Right kidney (tissue), 9 donors: ENCODE data around the gene TECR.
"Not testable (repeated sequence)": the region's sequence is repeated elsewhere in the genome, so short reads cannot be mapped to it uniquely, and the experiment has no call there.

ENCODE experiments used
- DNase-seq: peaks from one replicate; pipeline ENCODE4 v3.0.0-alpha.2; 2016
- long read RNA-seq, 8 donors: transcript quantifications; one replicate each; lab custom pipeline, GENCODE V29; 2026

The TECR gene, protein sequence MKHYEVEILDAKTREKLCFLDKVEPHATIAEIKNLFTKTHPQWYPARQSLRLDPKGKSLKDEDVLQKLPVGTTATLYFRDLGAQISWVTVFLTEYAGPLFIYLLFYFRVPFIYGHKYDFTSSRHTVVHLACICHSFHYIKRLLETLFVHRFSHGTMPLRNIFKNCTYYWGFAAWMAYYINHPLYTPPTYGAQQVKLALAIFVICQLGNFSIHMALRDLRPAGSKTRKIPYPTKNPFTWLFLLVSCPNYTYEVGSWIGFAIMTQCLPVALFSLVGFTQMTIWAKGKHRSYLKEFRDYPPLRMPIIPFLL
- long read RNA-seq, donor 1, transcript TECR-201 (13 exons, 1,171 nt) = major isoform, 48 of 65 reads
- long read RNA-seq, donor 1, transcript TECR-226 (13 exons, 1,170 nt) = minor isoform, 6 of 65 reads
- long read RNA-seq, donor 1, partial matches to known transcripts = 6 of 65 reads
- long read RNA-seq, donor 1, other reads (novel, unspliced or antisense) = 0 of 65 reads
- long read RNA-seq, donor 2, transcript TECR-201 (13 exons, 1,171 nt) = major isoform, 46 of 430 reads
- long read RNA-seq, donor 2, partial matches to known transcripts = 382 of 430 reads
- long read RNA-seq, donor 2, other reads (novel, unspliced or antisense) = 0 of 430 reads
- long read RNA-seq, donor 3, transcript TECR-201 (13 exons, 1,171 nt) = major isoform, 28 of 42 reads
- long read RNA-seq, donor 3, partial matches to known transcripts = 6 of 42 reads
- long read RNA-seq, donor 3, other reads (novel, unspliced or antisense) = 0 of 42 reads
- long read RNA-seq, donor 4, transcript TECR-201 (13 exons, 1,171 nt) = major isoform, 56 of 73 reads
- long read RNA-seq, donor 4, partial matches to known transcripts = 10 of 73 reads
- long read RNA-seq, donor 4, other reads (novel, unspliced or antisense) = 0 of 73 reads
- long read RNA-seq, donor 5, transcript TECR-226 (13 exons, 1,170 nt) = minor isoform, 7 of 908 reads
- long read RNA-seq, donor 5, transcript TECR-201 (13 exons, 1,171 nt) = major isoform, 74 of 908 reads
- long read RNA-seq, donor 5, partial matches to known transcripts = 819 of 908 reads
- long read RNA-seq, donor 5, other reads (novel, unspliced or antisense) = 5 of 908 reads
- long read RNA-seq, donor 6, transcript TECR-201 (13 exons, 1,171 nt) = major isoform, 56 of 404 reads
- long read RNA-seq, donor 6, partial matches to known transcripts = 341 of 404 reads
- long read RNA-seq, donor 6, other reads (novel, unspliced or antisense) = 0 of 404 reads
- long read RNA-seq, donor 7 = 0 reads
- long read RNA-seq, donor 8, transcript TECR-201 (13 exons, 1,171 nt) = major isoform, 48 of 461 reads
- long read RNA-seq, donor 8, partial matches to known transcripts = 402 of 461 reads
- long read RNA-seq, donor 8, other reads (novel, unspliced or antisense) = 6 of 461 reads

DNA sequence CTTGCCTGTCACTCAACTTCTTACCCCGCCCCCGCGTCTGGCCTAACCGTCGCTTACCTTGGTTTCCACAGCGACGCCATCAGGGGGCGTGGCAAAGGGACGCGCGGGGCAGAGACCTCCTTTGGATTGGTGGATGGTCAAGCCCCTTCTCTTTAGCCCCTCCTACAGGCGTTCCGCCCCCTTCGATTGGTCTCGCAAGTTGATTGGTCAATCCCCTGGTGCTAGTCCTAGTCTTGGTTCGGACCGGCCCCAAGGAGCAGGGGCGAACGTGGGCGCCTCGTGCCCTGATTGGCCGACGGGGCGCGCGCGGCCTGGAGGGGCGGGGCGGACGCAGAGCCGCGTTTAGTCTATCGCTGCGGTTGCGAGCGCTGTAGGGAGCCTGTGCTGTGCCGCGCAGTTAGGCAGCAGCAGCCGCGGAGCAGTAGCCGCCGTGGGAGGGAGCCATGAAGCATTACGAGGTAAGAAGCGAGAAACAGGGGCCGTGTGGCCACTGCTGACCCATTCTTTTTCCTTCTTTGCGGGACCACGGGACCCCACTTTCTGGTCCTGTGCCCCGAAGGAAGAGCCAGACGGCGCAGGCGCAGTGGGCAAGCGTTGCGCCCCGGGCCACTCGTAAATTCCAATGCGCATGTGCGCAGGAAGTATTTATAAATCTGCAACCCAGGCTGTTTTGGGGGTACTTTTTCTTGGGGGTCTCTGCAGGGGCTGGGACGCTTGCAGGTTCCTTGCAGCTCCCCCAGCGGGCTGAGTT is at the start of gene TECR:
Gene TECR (plus strand): TSS at position 341 of the 751 bp plus-strand sequence. CDS start 103 bp downstream, at position 444.
- DNase-seq = peak; percentile 99

DNA sequence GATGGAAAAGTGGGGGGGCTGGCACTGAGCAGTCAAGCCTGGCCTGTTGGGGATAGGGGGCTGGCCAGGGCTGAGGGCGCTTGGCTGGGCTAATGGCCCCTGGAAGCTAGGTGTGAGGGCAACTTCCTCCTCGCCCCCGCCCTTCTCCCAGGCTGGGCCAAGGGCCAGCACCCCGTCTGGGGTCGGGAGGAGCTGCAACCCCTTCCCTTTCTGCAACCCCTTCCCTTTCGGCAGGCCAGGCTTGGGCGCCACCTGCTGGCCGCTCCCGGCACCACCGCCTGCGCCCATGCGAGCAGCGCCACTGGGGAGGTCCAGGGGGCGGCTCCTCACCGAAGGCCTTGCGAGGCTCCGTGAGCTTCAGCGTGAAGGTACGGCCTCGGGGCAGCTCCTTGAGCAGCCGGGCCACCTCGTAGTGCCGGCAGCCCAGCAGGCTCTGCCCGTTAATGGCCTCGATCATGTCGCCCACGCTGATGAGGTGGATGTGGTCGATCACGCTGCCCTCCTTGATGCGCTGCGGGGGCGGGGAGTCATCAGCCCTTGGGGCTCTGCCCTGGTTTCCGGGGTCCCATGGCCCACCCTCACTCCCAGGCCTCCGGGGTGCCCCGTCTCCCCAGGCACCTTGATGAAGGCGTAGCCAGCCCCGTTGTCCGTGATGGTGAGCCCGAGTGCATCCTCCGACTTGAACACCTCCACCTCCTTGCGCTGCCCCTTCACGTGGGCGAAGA is 49.3 kb upstream of the TECR start:
- DNase-seq = peak; percentile 78

DNA sequence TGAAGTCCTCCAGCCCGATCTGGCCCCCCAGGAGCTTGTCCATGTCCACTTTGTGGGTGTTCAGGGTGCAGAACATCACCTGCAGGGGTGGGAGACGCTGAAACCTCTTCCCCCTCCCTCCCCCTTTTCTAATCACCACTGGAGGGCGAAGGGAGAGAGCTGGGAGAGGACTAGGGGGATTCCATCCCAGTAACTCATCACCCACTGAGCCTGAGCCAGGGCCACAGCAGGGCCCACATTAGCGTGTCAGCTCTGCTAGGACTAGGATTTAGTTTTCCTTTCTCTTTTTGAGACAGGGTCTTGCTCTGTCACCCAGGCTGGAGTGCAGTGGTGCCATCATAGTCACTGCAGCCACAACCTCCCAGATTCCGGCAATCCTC is 48.7 kb upstream of the TECR start:
- no peak for DNase-seq

DNA sequence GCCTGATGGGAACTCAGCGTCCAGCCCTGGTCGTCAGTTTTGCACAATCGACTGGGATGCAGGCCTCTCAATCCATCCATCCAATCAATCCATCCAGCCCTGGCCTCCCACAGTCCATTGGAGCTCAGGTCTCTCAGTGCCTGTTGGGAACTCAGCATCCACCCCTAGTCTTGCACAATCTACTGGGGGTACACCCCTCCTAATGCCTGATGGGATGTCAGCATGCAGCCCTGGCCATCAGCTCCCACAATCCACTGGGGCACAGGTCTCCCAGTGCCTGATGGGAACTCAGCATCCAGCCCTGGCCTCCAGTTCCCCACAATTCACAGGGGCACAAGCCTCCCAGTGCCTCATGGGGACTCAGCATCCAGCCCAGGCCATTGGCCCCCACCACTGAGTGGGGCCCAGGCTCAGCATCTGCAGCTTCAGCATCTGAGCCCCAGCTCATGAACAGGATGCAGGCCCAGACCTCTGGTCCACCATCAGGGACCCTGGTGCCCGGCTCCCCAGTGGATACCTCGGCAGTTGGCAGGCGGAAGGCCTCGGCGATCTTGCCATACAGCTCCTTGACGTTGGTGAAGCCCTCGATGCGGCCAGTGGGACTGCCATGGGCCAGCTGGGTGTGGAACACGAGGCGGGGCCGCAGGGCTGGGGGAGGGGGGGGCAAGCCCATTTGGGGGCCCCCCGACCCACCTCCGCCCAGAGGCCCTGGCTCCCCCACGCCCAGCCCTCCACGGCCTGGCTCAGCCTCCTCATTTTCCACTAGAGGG is 47.0 kb upstream of the TECR start:
- no peak for DNase-seq

DNA sequence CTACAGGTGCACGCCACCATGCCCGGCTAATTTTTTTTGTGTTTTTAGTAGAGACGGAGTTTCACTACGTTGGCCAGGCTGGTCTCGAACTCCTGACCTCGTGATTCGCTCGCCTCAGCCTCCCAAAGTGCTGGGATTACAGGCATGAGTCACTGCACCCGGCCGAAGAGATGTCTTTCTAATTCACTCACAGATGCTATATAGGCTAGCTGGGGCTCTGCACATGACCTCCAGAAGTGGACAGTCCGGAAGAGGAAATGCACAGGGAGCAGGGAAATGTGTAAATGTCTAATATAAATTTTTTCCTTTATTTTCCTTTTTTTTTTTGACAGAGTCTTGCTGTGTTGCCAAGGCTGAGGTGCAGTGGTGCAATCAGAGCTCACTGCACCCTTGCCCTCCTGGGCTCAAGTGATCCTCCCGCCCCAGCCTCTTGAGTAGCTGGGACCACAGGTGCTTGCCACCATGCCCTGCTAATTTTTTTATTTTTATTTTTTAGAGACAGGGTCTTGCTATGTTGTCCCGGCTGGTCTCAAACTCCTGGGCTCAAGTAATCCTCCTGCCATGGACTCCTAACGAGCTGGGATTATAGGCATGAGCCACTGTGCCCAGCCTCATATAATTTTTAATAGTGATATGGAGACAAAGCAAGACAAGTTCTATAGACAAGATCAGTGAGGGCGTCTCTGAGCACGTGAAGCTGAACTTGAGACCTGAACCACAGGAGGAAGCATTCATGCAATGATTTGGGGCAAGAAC is 41.8 kb upstream of the TECR start:
- DNase-seq = no peak

DNA sequence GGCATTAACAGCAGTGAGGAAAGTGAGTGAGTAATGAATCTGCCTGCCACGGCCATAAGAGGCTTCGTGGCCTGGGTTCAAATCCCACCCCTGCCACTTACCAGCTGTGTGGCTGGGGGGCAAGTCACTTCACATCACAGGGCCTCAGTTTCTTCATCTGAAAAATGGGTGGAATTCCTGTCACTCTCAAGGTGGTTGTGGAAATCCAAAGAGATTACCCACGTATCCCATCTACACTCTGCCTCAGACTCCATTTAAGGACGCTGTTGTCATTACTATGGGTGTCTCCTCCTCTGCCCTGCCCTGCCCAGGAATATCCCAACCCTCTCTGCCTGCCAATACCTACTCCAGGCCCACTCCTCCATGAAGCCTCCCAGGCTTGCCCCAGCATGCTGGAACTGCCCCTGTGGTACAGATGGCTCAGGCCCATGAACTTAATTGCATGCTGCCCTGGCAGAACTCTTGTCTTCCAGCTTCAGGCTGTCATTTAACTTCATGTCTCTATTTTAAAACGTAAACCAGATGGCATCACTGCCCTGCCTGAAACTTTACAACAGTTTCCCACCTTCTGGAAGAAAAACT is 36.5 kb upstream of the TECR start:
- no peak for DNase-seq

DNA sequence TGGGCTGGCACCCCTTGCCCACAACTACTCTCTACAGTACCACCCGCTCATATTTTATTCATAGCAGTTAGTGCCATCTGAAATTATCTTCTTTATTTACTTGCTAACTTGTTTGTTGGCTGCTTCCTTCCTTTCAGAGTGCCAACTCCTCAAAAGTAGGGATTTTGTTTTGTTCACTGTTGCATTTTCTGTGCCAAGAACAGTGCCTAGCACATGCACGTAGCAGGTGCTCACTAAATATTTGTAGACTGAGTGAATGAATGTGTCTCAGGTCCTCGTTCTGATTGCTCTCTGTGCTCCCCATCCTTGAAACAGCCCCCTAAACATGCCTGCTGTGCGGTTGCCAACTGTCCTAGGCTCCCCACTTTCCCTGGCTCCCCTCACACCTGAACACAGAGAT is 35.0 kb upstream of the TECR start:
- DNase-seq = no peak

DNA sequence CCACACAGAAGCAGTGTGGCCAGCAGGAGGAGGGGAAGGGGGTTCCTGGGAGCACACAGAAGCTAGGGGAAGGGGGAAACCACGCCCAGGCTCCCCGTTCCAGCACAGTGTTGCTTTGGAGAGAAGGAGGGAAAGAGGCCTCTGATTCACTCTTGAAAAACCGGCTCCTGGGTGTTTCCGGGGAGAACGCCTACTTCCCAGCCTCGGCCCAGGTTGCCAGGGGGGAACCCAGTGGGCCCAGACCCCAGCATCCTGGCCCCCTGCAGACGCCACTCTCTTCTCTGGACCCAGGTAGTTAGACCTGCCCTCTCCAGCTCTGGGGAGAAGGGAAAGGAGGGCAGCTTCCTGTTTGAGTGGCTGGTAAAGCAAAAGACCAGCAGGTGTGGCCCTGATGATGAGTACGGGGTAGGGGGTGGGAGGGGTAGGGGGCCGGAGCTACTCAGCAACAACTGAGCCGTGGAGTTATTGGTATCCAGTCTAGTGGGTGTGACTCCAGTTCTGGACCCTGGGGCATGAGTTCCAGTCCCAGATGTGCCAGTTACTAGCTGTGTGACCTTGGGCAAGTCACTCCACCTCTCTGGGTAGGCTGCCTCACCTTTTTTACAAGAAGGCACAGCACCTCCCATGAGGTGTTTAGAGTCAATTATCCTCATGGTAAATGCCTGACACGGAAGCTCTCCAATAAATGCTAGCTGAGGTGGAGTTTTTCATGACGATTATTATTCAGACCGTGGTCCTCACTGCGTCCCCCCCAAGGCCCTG is 34.3 kb upstream of the TECR start:
- peak; percentile 32 for DNase-seq

DNA sequence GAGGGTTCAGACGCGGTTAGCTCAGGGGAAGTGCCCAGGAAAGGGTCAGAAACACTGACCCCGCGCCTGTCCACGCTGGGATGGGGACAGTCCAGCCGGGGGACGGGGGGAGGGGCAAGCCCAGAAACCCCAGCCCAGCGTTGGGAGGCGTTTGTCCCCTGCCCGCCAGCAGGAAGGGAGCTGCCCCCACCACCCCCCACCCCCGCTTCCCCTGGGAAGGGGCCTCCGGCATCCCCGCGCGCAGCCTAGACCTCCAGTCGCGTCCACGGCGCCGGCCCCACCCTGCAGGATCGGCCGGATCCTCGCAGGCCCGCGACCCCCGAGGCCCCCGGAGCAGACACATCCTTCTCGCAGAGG is 33.7 kb upstream of the TECR start:
- no peak for DNase-seq

DNA sequence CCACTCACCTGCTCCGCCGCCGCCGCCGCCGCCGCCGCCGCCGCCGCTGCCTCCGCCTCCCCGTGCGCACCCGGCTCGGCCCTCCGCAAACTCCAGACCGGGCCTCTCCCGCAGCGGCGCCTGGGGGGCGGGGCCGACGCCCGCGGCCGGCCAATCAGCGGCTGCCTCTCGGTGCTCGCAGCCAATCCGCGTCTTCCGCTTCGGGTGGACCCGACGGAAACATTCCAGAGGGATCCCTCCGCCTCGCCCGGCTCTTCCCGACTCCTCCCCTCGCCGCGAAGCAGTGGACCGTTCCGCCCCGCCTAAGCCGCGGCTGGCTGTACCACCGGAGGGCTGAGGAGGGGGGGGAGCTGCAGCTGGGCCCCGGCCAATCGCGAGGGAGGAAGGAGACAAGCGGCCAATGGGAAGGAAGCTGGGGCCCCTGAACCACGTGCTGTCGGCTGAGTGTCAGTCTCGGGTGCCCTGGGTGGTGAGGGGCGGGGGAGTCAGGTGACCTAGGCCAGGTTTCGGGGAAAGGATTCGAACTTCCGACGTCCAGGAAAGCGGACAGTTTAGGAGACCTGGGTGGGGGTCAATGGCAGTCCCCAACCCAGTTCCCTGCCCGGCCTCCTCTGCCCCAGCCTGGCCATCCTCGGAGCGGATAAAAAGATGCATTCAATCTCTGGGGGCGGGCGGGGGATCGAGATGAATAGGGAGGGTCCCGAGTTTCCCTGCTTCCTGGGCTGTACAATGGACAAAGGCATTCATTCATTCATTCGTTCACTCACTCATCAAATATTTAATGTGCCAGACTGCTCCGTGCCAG is 33.2 kb upstream of the TECR start, which contains the start of gene GIPC1:
Gene GIPC1 (minus strand): TSS at position 99 of the 805 bp plus-strand sequence. CDS start 13,151 bp downstream, outside the sequence.
- peak; percentile 93 for DNase-seq

DNA sequence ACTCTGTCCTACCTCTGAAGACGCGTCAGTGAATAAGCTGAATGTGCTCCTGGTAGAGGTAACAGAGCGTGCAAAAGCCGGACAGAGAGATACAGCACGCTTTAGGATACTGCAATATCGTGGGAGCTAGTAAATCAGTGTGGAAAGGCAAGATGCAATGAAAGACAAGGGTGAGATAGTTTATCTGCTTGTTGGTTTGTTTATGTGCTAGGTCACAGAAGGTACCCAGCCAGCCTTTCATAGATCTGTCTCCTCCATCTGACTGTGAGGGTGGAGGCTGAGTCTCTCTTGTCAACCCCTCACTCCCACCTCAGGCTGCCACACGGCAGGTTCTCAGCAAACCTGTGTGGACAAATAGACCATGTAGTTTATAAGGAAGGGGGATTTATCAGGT is 32.6 kb upstream of the TECR start:
- DNase-seq = no peak

DNA sequence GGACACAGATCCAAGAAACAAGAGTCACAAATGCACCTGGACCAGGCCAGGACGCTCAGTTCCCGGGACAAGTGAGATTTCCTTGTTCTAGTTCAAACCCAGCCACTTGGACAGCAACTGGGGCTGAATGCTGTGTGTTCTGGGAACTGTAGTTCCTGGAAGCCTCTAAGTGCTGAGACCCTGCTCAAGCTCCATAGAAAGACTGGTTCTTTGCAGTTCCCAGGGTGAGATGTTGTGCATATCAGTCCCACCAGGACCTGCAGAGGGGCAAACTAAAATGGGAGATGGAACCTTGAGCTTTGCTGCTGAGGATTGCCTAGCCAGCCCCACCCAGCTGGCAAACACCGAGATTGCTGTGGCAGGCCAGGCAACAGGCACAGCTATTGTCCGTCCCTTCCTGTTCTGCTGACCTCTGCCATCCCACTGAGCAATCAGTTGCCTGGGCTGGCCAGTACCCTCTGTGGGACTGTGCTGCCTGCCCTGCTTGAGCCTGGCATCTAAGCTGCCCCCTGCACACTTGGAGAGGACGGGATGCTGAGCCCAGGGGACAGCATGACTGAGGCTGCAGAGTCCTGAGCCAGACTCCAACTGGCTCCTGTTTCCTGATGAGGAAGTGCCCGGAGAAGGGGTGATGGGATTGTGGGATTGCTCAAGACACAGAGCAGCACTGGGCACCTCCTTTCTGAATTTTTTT is 32.0 kb upstream of the TECR start:
- peak; percentile 49 for DNase-seq

DNA sequence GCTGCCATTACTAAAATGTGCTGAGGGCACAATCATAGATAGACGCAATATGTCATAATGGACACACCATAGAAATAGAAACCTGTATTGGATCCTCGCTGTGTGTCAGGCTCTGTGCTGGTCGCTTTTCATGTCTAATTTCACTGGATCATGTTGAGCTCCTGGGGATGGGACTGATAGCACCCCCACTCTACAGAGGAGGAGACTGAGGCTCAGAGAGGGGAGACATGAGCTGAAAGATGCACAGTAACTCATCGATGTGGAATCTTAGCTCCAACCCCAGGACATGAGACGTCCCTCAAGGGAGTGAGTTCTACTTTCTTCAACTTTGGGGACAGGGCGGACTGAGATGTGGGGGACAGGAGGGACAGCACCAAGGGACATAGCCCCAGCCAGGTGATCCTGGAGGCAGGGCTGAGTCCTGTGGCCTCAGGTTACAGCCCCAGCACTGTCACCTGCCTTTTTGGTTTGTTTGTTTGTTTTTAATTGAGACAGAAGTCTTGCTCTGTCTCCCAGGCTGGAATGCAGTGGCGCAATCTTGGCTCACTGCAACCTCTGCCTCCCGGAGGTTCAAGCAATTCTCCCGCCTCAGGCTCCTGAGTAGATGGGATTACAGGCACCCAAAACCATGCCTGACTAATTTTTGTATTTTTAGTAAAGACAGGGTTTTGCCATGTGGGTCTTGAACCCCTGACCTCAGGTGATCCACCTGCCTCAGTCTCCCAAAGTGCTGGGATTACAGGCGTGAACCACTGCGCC is 26.9 kb upstream of the TECR start:
- no peak for DNase-seq

DNA sequence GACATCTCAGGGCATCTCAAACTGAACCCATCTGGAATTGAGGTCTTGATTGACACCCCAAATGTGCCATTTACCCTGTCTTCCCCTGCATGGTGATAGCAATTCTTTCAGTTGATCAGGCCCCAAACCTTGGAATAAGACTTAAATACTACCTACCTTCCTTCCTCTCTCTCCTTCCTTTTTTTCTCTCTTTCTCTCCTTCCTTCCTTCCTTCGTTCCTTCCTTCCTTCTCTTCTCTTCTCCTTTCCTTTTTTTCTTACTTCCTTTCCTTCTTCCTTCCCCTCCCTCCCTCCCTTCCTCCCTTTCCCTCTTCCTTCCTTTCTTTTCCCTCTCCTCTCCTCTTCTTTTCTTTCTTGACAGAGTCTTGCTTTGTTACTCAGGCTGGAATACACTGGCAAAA is 26.1 kb upstream of the TECR start:
- DNase-seq = no peak

DNA sequence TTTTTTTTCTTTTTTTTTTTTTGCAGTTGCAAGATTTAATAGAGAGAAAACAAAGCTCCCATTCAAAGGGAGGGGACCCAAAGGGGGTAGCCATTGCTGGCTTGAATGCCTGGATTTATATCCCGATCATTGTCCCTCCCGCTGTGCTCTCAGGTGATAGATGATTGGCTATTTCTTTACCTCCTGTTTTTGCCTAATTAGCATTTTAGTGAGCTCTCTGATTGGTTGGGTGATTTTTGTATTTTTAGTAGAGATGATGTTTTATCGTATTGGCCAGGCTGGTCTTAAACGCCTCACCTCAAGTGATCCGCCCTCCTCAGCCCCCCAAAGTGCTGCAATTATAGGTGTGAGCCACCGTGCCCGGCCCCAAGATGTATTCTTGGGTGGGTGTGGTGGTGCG is 24.8 kb upstream of the TECR start:
- not testable (repeated sequence) for DNase-seq
